Adrenal gland (tissue), 5 donors: Measurements from ENCODE around the gene TRIM14.

ENCODE experiments used
- CTCF ChIP-seq, 6 experiments: fragments of 450-650 bp in 4 of 6; fragments of 200-600 bp in 2 of 6; sonication (generic) in 1 of 6; IDR thresholded peaks; 1 replicate in 5 of 6; 2 replicates in 1 of 6; pipeline versions ENCODE4 v1.5.1 to v1.8.0; 2016 to 2021; ENCODE audit warnings: antibody characterized with exemption in 6 of 6, mild to moderate bottlenecking in 2 of 6, moderate library complexity in 1 of 6
- POLR2A ChIP-seq, 2 donors: fragments of 450-650 bp; IDR thresholded peaks; one replicate each; pipeline ENCODE4 v1.6.1; 2017; ENCODE audit warnings: antibody characterized with exemption in 2 of 2, mild to moderate bottlenecking in 2 of 2, moderate library complexity in 1 of 2
- donor health status: DM: no; HTN: no; CAD: no.

- TF ChIP-seq POLR2A (IDR thresholded peaks at IDR 0.05): no peak
- TF ChIP-seq CTCF (IDR thresholded peaks at IDR 0.05): no peak
These were observed 23.6 kb downstream of the TRIM14 start for GRCh38 chr9:98095401-98095800.
